ENCODE data around the gene GMCL2.

The GMCL2 gene

GRCh38 chr5:178143246-178143645, 43.9 kb downstream of the GMCL2 start:
- H3K36me3 ChIP-seq, result peaks cover 75% of the 10 kb centered on the region
- no peak for DNase-seq
- TF ChIP-seq CTCF (IDR thresholded peaks at IDR 0.05; ENCODE audit: low read depth, low read length), result no peak
- no peaks in the 10 kb centered on the region for H3K27me3 ChIP-seq
- no peaks in the 10 kb centered on the region for H3K4me1 ChIP-seq
- no peak overlapping the region for H3K4me3 ChIP-seq (ENCODE audit: low read depth, low read length)
- no peaks in the 10 kb centered on the region for H3K9me3 ChIP-seq

GRCh38 chr5:178142642-178143041, 44.5 kb downstream of the GMCL2 start:
- Histone ChIP-seq H3K4me1 (no peaks in the 10 kb centered on the region), H3K27me3 (no peaks in the 10 kb centered on the region), H3K9me3 (no peaks in the 10 kb centered on the region), H3K36me3 (peaks cover 75% of the 10 kb centered on the region), H3K4me3 (ENCODE audit: low read depth, low read length) (no peak overlapping the region)
- no peak for DNase-seq
- no peak for TF ChIP-seq CTCF (IDR thresholded peaks at IDR 0.05; ENCODE audit: low read depth, low read length)

GRCh38 chr5:178141550-178141949, 45.6 kb downstream of the GMCL2 start:
- H3K4me3 ChIP-seq (ENCODE audit: low read depth, low read length), result no peak overlapping the region
- H3K4me1 ChIP-seq, result no peaks in the 10 kb centered on the region
- no peaks in the 10 kb centered on the region for H3K9me3 ChIP-seq
- no peak for TF ChIP-seq CTCF (IDR thresholded peaks at IDR 0.05; ENCODE audit: low read depth, low read length)
- peaks cover 67% of the 10 kb centered on the region for H3K36me3 ChIP-seq
- no peak for DNase-seq
- H3K27me3 ChIP-seq, result no peaks in the 10 kb centered on the region

- Histone ChIP-seq H3K4me1 (no peaks in the 10 kb centered on the region), H3K36me3 (peaks cover 58% of the 10 kb centered on the region), H3K9me3 (no peaks in the 10 kb centered on the region), H3K4me3 (ENCODE audit: low read depth, low read length) (no peak overlapping the region), H3K27me3 (no peaks in the 10 kb centered on the region)
- no peak for TF ChIP-seq CTCF (IDR thresholded peaks at IDR 0.05; ENCODE audit: low read depth, low read length)
- DNase-seq, result no peak
These were observed 49.2 kb downstream of the GMCL2 start for GRCh38 chr5:178137991-178138390.

- no peaks in the 10 kb centered on the region for H3K27me3 ChIP-seq
- no peak for TF ChIP-seq CTCF (IDR thresholded peaks at IDR 0.05; ENCODE audit: low read depth, low read length)
- no peaks in the 10 kb centered on the region for H3K9me3 ChIP-seq
- H3K4me1 ChIP-seq, result no peaks in the 10 kb centered on the region
- DNase-seq, result no peak
- no peak overlapping the region for H3K4me3 ChIP-seq (ENCODE audit: low read depth, low read length)
- H3K36me3 ChIP-seq, result peaks cover 48% of the 10 kb centered on the region
These were observed 50.2 kb downstream of the GMCL2 start for GRCh38 chr5:178136990-178137389.
